Neural progenitor cell (in vitro differentiated cells): ENCODE data around the gene CASTOR1. TPM values are rescaled to one million over a fixed set of nuclear protein-coding genes. Genes with fewer than 3 reads are reported as not detected.

Source experiments
- DNase-seq: peaks from one replicate; pipeline ENCODE4 v3.0.0-alpha.2; 2016; ENCODE audit warnings: low spot score
- H2AFZ ChIP-seq: fragments of 200-600 bp; sonication (generic); replicated peaks from 2 replicates; pipeline ENCODE4 v1.6.1; 2016; ENCODE audit warnings: antibody characterized with exemption
- H3F3A ChIP-seq: fragments of 200-600 bp; sonication (generic); 2 replicates; pipeline ENCODE4 v1.6.1; 2016; ENCODE audit warnings: antibody characterized with exemption, low read depth
- H3K27ac ChIP-seq: fragments of 200-600 bp; sonication (generic); 2 replicates; pipeline ENCODE4 v1.5.1; 2016; ENCODE audit warnings: mild to moderate bottlenecking
- H3K27me3 ChIP-seq: fragments of 200-600 bp; sonication (generic); 2 replicates; pipeline ENCODE4 v1.6.1; 2016; ENCODE audit warnings: mild to moderate bottlenecking, moderate library complexity
- H3K36me3 ChIP-seq: fragments of 200-600 bp; sonication (generic); 2 replicates; pipeline ENCODE4 v1.5.1; 2016
- H3K4me1 ChIP-seq: fragments of 200-600 bp; sonication (generic); 2 replicates; pipeline ENCODE4 v1.6.1; 2016; ENCODE audit warnings: mixed run types
- H3K4me2 ChIP-seq: fragments of 200-600 bp; sonication (generic); 2 replicates; pipeline ENCODE4 v1.6.1; 2016
- H3K4me3 ChIP-seq: fragments of 200-600 bp; sonication (generic); 2 replicates; pipeline ENCODE4 v1.5.1; 2016
- H3K79me2 ChIP-seq: fragments of 200-600 bp; sonication (generic); 2 replicates; pipeline ENCODE4 v1.6.1; 2016; ENCODE audit warnings: low read depth
- H3K9ac ChIP-seq: fragments of 200-600 bp; sonication (generic); 2 replicates; pipeline ENCODE4 v1.6.1; 2016
- H3K9me3 ChIP-seq: fragments of 200-600 bp; sonication (generic); 2 replicates; pipeline ENCODE4 v1.5.1; 2016; ENCODE audit warnings: low read depth
- H4K20me1 ChIP-seq: fragments of 200-600 bp; sonication (generic); 2 replicates; pipeline ENCODE4 v1.6.1; 2016; ENCODE audit warnings: low read depth
- H3K27ac Mint-ChIP-seq: 3 replicates; pipeline ENCODE4 v1.8.0; 2021; ENCODE audit warnings: mixed read lengths
- H3K27me3 Mint-ChIP-seq: 2 replicates; pipeline ENCODE4 v1.8.0; 2022; ENCODE audit warnings: low read depth, mild to moderate bottlenecking, inconsistent platforms, moderate library complexity, mixed read lengths; ENCODE audit not compliant: insufficient read depth
- H3K36me3 Mint-ChIP-seq: 3 replicates; pipeline ENCODE4 v1.8.0; 2021; ENCODE audit warnings: mixed read lengths
- H3K4me1 Mint-ChIP-seq: 3 replicates; pipeline ENCODE4 v1.8.0; 2021; ENCODE audit warnings: mixed read lengths
- H3K4me3 Mint-ChIP-seq: 3 replicates; pipeline ENCODE4 v1.8.0; 2021; ENCODE audit warnings: mild to moderate bottlenecking, moderate library complexity, mixed read lengths
- H3K9me3 Mint-ChIP-seq: 3 replicates; pipeline ENCODE4 v1.8.0; 2020; ENCODE audit warnings: mixed read lengths
- CTCF ChIP-seq: fragments of 200-600 bp; sonication (generic); IDR thresholded peaks from 2 replicates; pipeline ENCODE4 v1.5.1; 2017; ENCODE audit warnings: antibody characterized with exemption, mild to moderate bottlenecking
- EZH2 ChIP-seq: fragments of 200-600 bp; sonication (generic); IDR thresholded peaks from 2 replicates; pipeline ENCODE4 v1.6.1; 2017; ENCODE audit warnings: antibody characterized with exemption, mild to moderate bottlenecking, moderate library complexity
- EZH2phosphoT487 ChIP-seq: fragments of 200-600 bp; sonication (generic); IDR thresholded peaks from 2 replicates; pipeline ENCODE4 v1.6.1; 2017; ENCODE audit warnings: antibody characterized with exemption
- total RNA-seq: library from RNA; depleted of rRNA; stranded (reverse); fragments of >200 nt; gene quantifications from 2 replicates; pipeline ENCODE4 v1.2.3, GENCODE V29; 2015; ENCODE audit warnings: low replicate concordance

The CASTOR1 gene
- total RNA-seq, 1 donor from 2014 or later: 6.2 TPM

GRCh38 chr22:30328466-30329049 lies 39.3 kb upstream of the CASTOR1 start:
- H3K4me1 Mint-ChIP-seq: peaks cover 19% of the 10 kb centered on the region
- no peak for TF ChIP-seq EZH2phosphoT487
- no peak for TF ChIP-seq CTCF
- no peak for TF ChIP-seq EZH2
- Histone ChIP-seq H3K9me3 (no peaks in the 10 kb centered on the region), H3K4me2 (no peak overlapping the region), H3K27me3 (no peaks in the 10 kb centered on the region), H3K36me3 (no peaks in the 10 kb centered on the region), H3F3A (peaks cover 11% of the 10 kb centered on the region), H4K20me1 (peaks cover 17% of the 10 kb centered on the region), H3K4me3 (no peak overlapping the region), H3K4me1 (peaks cover 14% of the 10 kb centered on the region), H2AFZ (no peak overlapping the region), H3K9ac (no peak overlapping the region), H3K27ac (no peak overlapping the region), H3K79me2 (no peaks in the 10 kb centered on the region)
- H3K36me3 Mint-ChIP-seq: peaks cover 6% of the 10 kb centered on the region
- no peak for DNase-seq
- no peaks in the 10 kb centered on the region for H3K27me3 Mint-ChIP-seq
- H3K27ac Mint-ChIP-seq: no peak overlapping the region
- no peaks in the 10 kb centered on the region for H3K9me3 Mint-ChIP-seq
- no peak overlapping the region for H3K4me3 Mint-ChIP-seq

- H3K4me3 ChIP-seq: no peak overlapping the region
- H3K36me3 Mint-ChIP-seq: peaks cover 6% of the 10 kb centered on the region
- peak; percentile 31 for DNase-seq
- H3K9me3 ChIP-seq: no peaks in the 10 kb centered on the region
- no peak overlapping the region for H2AFZ ChIP-seq
- no peak overlapping the region for H3K9ac ChIP-seq
- peak overlapping the region; percentile 79 for H3K4me3 Mint-ChIP-seq
- peaks cover 17% of the 10 kb centered on the region for H4K20me1 ChIP-seq
- H3K27me3 Mint-ChIP-seq: no peaks in the 10 kb centered on the region
- no peak overlapping the region for H3K27ac Mint-ChIP-seq
- no peaks in the 10 kb centered on the region for H3K27me3 ChIP-seq
- H3F3A ChIP-seq: peaks cover 11% of the 10 kb centered on the region
- no peak overlapping the region for H3K27ac ChIP-seq
- no peaks in the 10 kb centered on the region for H3K36me3 ChIP-seq
- H3K4me2 ChIP-seq: no peak overlapping the region
- TF ChIP-seq EZH2phosphoT487 (no peak), CTCF (peak; percentile 38)
- peaks cover 19% of the 10 kb centered on the region for H3K4me1 Mint-ChIP-seq
- H3K79me2 ChIP-seq: no peaks in the 10 kb centered on the region
- peaks cover 14% of the 10 kb centered on the region for H3K4me1 ChIP-seq
- H3K9me3 Mint-ChIP-seq: no peaks in the 10 kb centered on the region
Observed at GRCh38 chr22:30327864-30328345, 38.6 kb upstream of the CASTOR1 start.

- Histone ChIP-seq H3K27ac (no peak within 1 kb of the TSS), H3K36me3 (no peaks in the 10 kb centered on the region), H4K20me1 (peaks cover 17% of the 10 kb centered on the region), H3K4me1 (peaks cover 14% of the 10 kb centered on the region), H3K79me2 (no peaks in the 10 kb centered on the region), H3K9me3 (no peaks in the 10 kb centered on the region), H3K9ac (peak within 1 kb of the TSS; percentile 52), H3F3A (peaks cover 11% of the 10 kb centered on the region), H2AFZ (peak within 1 kb of the TSS; percentile 97), H3K27me3 (no peaks in the 10 kb centered on the region), H3K4me3 (peak within 1 kb of the TSS; percentile 98), H3K4me2 (peak within 1 kb of the TSS; percentile 92)
- TF ChIP-seq EZH2phosphoT487 (no peak), CTCF (no peak)
- Mint-ChIP-seq H3K4me1 (peaks cover 19% of the 10 kb centered on the region), H3K27ac (no peak within 1 kb of the TSS), H3K9me3 (no peaks in the 10 kb centered on the region), H3K4me3 (peak within 1 kb of the TSS; percentile 86), H3K27me3 (no peaks in the 10 kb centered on the region), H3K36me3 (peaks cover 3% of the 10 kb centered on the region)
- peak; percentile 98 for DNase-seq
Observed at GRCh38 chr22:30326706-30327362, 37.5 kb upstream of the CASTOR1 start, which contains the start of gene TBC1D10A. Gene TBC1D10A, minus strand, starts transcription at chr22:30326941. Its CDS starts 60 bp downstream, at chr22:30326881.
